Gastroesophageal sphincter (tissue), 4 donors: ENCODE results near the gene RAET1E. TPM values are rescaled to one million over a fixed set of nuclear protein-coding genes. Genes with fewer than 3 reads are reported as not detected.
A peak's percentile ranks its signal among the peaks of the same experiment; 100 is the strongest.

Source experiments
- ATAC-seq: fragments of 150-250 bp; one replicate; pipeline ENCODE4 v1.9.1; 2016; ENCODE audit warnings: mild to moderate bottlenecking, moderate library complexity
- H3K27ac ChIP-seq, 4 donors: fragments of 200-600 bp; sonication (generic) in 3 of 4; 1 replicate in 3 of 4; 2 replicates in 1 of 4; pipeline ENCODE4 v1.5.1; 2016 to 2019
- H3K27me3 ChIP-seq: fragments of 200-600 bp; sonication (generic); one replicate; pipeline ENCODE4 v1.5.1; 2019
- H3K36me3 ChIP-seq, 2 donors: fragments of 200-600 bp; sonication (generic); one replicate each; pipeline ENCODE4 v1.5.1; 2019; ENCODE audit warnings: control low read depth in 1 of 2
- H3K4me1 ChIP-seq, 3 donors: fragments of 200-600 bp; sonication (generic); 1 replicate in 2 of 3; 2 replicates in 1 of 3; pipeline ENCODE4 v1.5.1; 2016 to 2019; ENCODE audit warnings: control low read depth in 2 of 3
- H3K4me3 ChIP-seq, 2 donors: fragments of 200-600 bp; sonication (generic); one replicate each; pipeline ENCODE4 v1.5.1; 2019; ENCODE audit warnings: mild to moderate bottlenecking in 1 of 2, moderate library complexity in 1 of 2
- H3K9me3 ChIP-seq, 3 donors: fragments of 200-600 bp; sonication (generic); one replicate each; pipeline ENCODE4 v1.5.1; 2017 to 2019; ENCODE audit warnings: control low read depth in 2 of 3
- EP300 ChIP-seq: sonication (generic); formaldehyde crosslinking; IDR thresholded peaks from one replicate; pipeline ENCODE4 v1.6.1; 2017; ENCODE audit warnings: antibody characterized with exemption, mild to moderate bottlenecking
- POLR2A ChIP-seq, 2 donors: fragments of 450-650 bp; IDR thresholded peaks; one replicate each; pipeline ENCODE4 v1.6.1; 2017; ENCODE audit warnings: antibody characterized with exemption in 2 of 2, mild to moderate bottlenecking in 2 of 2, moderate library complexity in 1 of 2
- POLR2AphosphoS5 ChIP-seq: sonication (generic); formaldehyde crosslinking; IDR thresholded peaks from one replicate; pipeline ENCODE4 v1.6.1; 2017; ENCODE audit warnings: antibody characterized with exemption
- WGBS, 2 donors: methylation state at CpG; one replicate each; pipeline ENCODE4 v1.1.5; 2018; ENCODE audit warnings: low coverage in 1 of 2; 5-methylcytosine and 5-hydroxymethylcytosine counted together
- total RNA-seq, 4 donors: library from RNA; depleted of rRNA; stranded (reverse); fragments of >200 nt; gene quantifications; one replicate each; pipeline ENCODE4 v1.1.0, GENCODE V29; 2016
- TF ChIP-seq, protein P1 (sequence below), 4 experiments: fragments of 200-600 bp in 2 of 4; fragments of 450-650 bp in 2 of 4; sonication (generic) in 1 of 4; IDR thresholded peaks; one replicate each; pipeline ENCODE4 v1.5.1; 2017 to 2019; ENCODE audit warnings: antibody characterized with exemption in 4 of 4, mild to moderate bottlenecking in 2 of 4, moderate library complexity in 2 of 4

The RAET1E gene
- total RNA-seq, 4 donors from 2014 or later: 0.69 TPM; not detected in 3

DNA sequence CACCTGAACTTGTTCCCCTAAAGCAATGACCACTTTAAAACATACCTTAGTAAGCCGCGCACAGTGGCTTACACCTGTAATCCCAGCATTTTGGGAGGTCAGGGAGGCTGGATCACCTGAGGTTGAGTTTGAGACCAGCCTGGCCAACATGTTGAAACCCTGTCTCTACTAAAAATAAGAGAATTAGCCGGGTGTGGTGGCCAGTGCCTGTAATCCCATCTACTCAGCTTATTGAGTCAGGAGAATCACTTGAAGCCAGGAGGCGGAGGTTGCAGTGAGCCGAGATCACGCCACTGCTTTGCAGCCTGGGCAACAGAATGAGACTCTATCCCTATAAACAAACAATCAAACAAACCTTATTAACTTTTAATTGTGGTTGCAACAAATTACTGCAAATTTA is 1.6 kb upstream of the RAET1E start:
- Histone ChIP-seq H3K27me3 (no peaks in the 10 kb centered on the region), H3K4me3 (no peak overlapping the region), H3K4me1 (peaks cover 15 to 39% (median 28%) of the 10 kb centered on the region in 3 donors), H3K9me3 (no peaks in the 10 kb centered on the region), H3K36me3 (no peaks in the 10 kb centered on the region), H3K27ac (no peak overlapping the region)
- TF ChIP-seq, protein P1, sequence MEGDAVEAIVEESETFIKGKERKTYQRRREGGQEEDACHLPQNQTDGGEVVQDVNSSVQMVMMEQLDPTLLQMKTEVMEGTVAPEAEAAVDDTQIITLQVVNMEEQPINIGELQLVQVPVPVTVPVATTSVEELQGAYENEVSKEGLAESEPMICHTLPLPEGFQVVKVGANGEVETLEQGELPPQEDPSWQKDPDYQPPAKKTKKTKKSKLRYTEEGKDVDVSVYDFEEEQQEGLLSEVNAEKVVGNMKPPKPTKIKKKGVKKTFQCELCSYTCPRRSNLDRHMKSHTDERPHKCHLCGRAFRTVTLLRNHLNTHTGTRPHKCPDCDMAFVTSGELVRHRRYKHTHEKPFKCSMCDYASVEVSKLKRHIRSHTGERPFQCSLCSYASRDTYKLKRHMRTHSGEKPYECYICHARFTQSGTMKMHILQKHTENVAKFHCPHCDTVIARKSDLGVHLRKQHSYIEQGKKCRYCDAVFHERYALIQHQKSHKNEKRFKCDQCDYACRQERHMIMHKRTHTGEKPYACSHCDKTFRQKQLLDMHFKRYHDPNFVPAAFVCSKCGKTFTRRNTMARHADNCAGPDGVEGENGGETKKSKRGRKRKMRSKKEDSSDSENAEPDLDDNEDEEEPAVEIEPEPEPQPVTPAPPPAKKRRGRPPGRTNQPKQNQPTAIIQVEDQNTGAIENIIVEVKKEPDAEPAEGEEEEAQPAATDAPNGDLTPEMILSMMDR (IDR thresholded peaks at IDR 0.05): no peak
- 82 to 89% methylated on average over 4 to 6 of the region's 6 CpGs for WGBS, 2 donors
- no peak for ATAC-seq

DNA sequence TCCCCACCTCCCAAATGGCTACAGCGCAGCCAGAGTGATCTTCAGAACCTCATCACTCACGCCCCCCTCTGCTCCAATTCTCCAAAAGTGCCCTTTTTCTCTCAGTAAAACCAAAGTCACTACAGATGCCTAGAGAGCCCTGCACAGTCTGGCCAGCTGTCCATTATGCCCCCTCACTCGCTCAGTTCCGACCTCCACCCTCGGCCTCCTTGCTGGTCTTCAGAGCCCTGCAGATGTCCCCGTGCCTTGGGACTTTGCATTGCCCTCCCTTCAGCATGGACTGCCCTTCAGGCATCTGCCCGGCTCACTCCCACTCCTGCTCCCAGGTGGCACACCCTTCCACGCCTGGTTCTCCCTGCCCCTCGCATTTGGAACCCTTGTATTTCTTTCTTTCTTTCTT is 1.1 kb upstream of the RAET1E start:
- WGBS, 2 donors: 95 to 99% methylated on average over 8 to 9 of the region's 9 CpGs
- Histone ChIP-seq H3K4me3 (no peak overlapping the region), H3K9me3 (no peaks in the 10 kb centered on the region), H3K36me3 (no peaks in the 10 kb centered on the region), H3K27ac (no peak overlapping the region), H3K27me3 (no peaks in the 10 kb centered on the region), H3K4me1 (peaks cover 15 to 39% (median 28%) of the 10 kb centered on the region in 3 donors)
- no peak for TF ChIP-seq EP300
- TF ChIP-seq, protein P1 (IDR thresholded peaks at IDR 0.05): no peak
- TF ChIP-seq POLR2AphosphoS5: no peak
- no peak for TF ChIP-seq POLR2A (IDR thresholded peaks at IDR 0.05)
- no peak for ATAC-seq

DNA sequence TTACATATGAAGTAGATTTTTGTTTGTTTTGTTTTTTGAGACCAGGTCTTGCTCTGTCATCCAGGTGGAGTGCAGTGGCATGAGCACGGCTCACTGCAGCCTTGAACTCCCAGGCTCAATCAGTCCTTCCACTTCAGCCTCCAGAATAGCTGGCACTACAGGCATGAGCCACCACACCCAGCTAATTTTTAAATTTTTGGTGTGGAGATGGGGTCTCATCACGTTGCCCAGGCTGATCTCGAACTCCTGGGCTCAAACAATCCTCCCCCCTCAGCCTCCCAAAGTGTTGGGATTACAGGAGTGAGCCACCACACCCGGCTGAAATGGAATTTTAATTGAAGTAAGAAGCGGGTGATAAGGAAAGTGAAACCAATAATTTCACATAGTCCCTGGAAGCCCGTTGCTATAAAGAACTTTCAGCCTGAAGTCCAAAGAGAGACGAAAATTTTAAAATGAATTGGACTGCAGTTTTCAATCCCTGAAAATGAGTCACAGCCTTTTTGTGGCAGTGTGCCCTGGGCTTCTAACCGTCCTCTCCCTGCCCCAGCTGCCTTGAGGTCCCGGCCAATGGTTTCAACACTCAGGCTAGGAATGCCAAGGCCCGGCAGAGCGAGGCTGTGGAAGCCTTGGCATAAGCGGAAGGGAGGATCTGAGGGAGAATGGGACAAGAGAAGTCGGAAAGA is 757 bp downstream of the RAET1E start:
- Histone ChIP-seq H3K36me3 (no peaks in the 10 kb centered on the region), H3K9me3 (no peaks in the 10 kb centered on the region), H3K27me3 (no peaks in the 10 kb centered on the region), H3K4me1 (peaks cover 15 to 39% (median 28%) of the 10 kb centered on the region in 3 donors), H3K4me3 (peak overlapping the region; percentile 37 to 41), H3K27ac (peak overlapping the region; percentile 73 to 83 (median 75))
- ATAC-seq: peak; percentile 96
- WGBS, 2 donors: 20 to 36% methylated on average over 6 to 12 of the region's 13 CpGs
- peak; percentile 87 for TF ChIP-seq POLR2AphosphoS5
- TF ChIP-seq, protein P1 (IDR thresholded peaks at IDR 0.05): no peak

DNA sequence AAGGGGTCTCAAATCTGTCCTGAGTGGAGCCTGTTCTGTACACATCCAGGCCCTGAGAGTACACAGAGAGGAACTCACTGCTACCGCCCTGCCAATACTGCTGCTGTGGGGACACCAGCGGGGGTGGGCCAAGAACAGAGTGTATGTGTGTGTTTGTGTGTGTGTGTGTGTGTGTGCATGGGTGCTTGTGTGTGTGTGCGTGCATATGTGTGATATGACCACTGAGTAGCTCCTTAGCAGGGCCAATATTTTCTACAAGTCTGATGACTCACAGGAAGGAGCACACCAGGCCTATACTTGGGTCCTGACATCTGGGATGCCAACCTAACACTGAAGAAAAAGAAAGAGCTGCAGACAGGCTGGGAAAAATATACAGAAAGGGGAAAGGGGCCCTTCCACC is 1.4 kb downstream of the RAET1E start:
- Histone ChIP-seq H3K27ac (peak overlapping the region in 3 of 4 donors; percentile 73 to 83 (median 76)), H3K9me3 (no peaks in the 10 kb centered on the region), H3K4me1 (peaks cover 15 to 39% (median 28%) of the 10 kb centered on the region in 3 donors), H3K27me3 (no peaks in the 10 kb centered on the region), H3K4me3 (no peak overlapping the region), H3K36me3 (no peaks in the 10 kb centered on the region)
- 78% methylated on average over 3 of the region's 3 CpGs; no CpG with 5 or more reads in 1 of the 2 donors for WGBS, 2 donors
- TF ChIP-seq POLR2A (IDR thresholded peaks at IDR 0.05): no peak
- TF ChIP-seq, protein P1 (IDR thresholded peaks at IDR 0.05): no peak
- no peak for ATAC-seq

DNA sequence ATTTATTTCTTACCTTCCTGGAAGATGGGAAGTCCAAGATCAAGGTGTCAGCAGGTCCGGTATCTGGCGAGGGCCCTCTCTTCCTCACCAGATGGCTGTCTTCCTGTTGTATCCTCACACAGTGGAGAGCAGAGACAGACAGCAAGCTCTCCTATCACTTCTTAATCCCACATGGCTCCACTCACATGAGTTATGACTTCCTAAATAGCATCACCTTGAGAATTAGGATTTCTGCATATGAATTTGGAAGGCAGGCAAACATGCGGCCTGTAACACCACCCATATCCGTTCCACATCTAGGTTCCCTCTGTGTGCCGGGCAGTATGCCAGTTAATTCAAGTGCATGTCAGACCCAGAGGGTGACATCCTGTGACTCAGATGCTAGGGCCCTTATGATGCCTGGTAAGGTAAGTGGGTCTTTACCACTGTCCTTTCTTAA is 2.1 kb downstream of the RAET1E start:
- H3K9me3 ChIP-seq: no peaks in the 10 kb centered on the region
- TF ChIP-seq POLR2AphosphoS5 (no peak), EP300 (no peak), POLR2A (IDR thresholded peaks at IDR 0.05) (no peak)
- TF ChIP-seq, protein P1 (IDR thresholded peaks at IDR 0.05): no peak
- peaks cover 15 to 39% (median 28%) of the 10 kb centered on the region in 3 donors for H3K4me1 ChIP-seq
- H3K4me3 ChIP-seq: no peak overlapping the region
- H3K27ac ChIP-seq: peak overlapping the region in 3 of 4 donors; percentile 73 to 83 (median 76)
- 35 to 80% methylated on average over 4 of the region's 5 CpGs for WGBS, 2 donors
- no peaks in the 10 kb centered on the region for H3K36me3 ChIP-seq
- ATAC-seq: no peak
- no peaks in the 10 kb centered on the region for H3K27me3 ChIP-seq
